Astrocyte of the spinal cord (primary cell): Measurements from ENCODE around the gene DHRSX.
"Not testable (repeated sequence)": the region's sequence is repeated elsewhere in the genome, so short reads cannot be mapped to it uniquely, and the experiment has no call there.

ENCODE experiments used
- DNase-seq: peaks from one replicate; pipeline ENCODE4 v3.0.0; 2011; ENCODE audit warnings: low read depth, low spot score
- H3K4me3 ChIP-seq: 2 replicates; pipeline ENCODE4 v1.5.1; 2011; ENCODE audit warnings: low read depth, mild to moderate bottlenecking, low read length, moderate library complexity
- in situ Hi-C: cut with HindIII; loops from 2 replicates; pipeline ENCODE4 v1.10.0; 2017; ENCODE audit warnings: low sequenced_read_pairs
- TF ChIP-seq, protein P1 (sequence below): IDR thresholded peaks from 2 replicates; pipeline ENCODE4 v1.5.1; 2012; ENCODE audit warnings: low read depth, mild to moderate bottlenecking, low read length, inconsistent platforms

The DHRSX gene

DNA sequence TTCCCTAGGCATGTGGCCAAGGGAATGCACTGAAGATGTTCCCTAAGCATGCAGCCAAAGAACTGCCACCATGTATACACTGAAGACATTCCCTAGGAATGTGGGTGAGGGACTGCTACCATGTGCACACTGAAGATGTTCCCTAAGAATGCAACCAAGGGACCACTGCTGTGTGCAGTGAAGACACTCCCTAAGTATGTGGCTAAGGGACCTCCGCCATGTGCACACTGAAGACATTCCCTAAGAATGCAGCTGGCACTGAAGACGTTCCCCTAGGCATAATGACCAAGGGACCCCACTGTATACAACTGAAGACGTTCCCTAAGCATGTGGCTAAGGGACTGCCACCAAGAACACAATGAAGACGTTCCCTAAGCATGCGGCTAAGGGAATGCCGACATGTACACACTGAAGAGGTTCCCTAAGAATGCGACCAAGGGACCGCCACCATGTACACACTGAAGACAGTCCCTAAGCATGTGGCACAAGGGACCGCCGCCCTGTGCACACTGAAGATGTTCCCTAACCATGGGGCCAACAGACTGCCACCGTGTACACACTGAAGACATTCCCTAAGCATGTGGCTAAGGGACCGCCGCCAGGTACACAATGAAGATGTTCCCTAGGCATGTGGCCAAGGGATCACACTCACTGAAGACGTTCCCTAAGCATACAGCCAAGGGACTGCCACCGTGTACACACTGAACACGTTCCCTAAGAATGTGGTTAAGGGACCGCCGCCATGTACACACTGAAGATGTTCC, 25.6 kb downstream of the DHRSX start:
- in situ Hi-C loops, result no loop called here
- H3K4me3 ChIP-seq, result no peak overlapping the region
- TF ChIP-seq, protein P1, sequence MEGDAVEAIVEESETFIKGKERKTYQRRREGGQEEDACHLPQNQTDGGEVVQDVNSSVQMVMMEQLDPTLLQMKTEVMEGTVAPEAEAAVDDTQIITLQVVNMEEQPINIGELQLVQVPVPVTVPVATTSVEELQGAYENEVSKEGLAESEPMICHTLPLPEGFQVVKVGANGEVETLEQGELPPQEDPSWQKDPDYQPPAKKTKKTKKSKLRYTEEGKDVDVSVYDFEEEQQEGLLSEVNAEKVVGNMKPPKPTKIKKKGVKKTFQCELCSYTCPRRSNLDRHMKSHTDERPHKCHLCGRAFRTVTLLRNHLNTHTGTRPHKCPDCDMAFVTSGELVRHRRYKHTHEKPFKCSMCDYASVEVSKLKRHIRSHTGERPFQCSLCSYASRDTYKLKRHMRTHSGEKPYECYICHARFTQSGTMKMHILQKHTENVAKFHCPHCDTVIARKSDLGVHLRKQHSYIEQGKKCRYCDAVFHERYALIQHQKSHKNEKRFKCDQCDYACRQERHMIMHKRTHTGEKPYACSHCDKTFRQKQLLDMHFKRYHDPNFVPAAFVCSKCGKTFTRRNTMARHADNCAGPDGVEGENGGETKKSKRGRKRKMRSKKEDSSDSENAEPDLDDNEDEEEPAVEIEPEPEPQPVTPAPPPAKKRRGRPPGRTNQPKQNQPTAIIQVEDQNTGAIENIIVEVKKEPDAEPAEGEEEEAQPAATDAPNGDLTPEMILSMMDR, result no peak
- DNase-seq, result no peak

DNA sequence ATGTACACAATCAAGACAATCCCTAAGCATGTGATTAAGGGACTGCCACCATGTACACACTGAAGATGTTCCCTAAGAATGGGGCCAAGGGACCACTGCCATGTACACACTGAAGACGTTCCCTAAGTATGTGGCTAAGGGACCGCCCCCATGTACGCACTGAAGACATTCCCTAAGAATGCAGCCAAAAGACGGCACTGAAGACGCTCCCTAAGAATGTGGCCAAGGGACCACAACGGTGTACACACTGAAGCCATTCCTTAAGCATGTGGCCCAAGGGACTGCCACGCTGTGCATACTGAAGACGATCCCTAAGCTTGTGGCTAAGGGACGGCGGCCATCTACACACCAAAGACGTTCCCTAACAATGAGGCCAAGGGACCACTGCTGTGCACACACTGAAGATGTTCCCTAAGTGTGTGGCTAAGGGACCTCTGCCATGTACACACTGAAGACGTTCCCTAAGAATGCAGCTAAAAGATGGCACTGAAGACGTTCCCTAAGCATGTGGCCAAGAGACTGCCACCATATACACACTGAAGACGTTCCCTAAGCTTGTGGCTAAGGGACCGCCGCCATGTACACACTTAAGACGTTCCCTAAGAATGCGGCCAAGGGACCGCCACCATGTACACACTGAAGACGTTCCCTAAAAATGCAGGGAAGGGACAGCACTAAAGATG, 26.4 kb downstream of the DHRSX start:
- no peak for DNase-seq
- TF ChIP-seq, protein P1, result no peak
- no peak overlapping the region for H3K4me3 ChIP-seq
- in situ Hi-C loops, result no loop called here

DNA sequence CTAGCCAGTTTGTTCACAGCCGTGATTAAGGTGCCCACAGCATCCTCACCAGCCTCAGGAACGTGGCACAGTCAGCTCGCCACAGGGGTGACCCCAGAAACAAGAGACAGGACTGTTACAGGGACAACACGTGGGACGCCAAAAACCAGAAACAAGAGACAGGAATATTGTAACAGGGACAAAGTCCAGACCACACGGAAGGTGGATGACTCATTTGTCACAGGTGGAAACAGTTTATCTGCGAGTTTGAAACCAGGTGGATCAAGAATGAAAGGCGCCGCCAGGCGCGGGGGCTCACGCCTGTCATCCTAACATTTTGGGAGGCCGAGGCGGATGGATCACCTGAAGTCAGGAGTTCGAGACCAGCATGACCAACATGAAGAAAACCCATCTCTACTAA, 27.7 kb downstream of the DHRSX start:
- H3K4me3 ChIP-seq, in situ Hi-C loops, DNase-seq: not testable (repeated sequence)

DNA sequence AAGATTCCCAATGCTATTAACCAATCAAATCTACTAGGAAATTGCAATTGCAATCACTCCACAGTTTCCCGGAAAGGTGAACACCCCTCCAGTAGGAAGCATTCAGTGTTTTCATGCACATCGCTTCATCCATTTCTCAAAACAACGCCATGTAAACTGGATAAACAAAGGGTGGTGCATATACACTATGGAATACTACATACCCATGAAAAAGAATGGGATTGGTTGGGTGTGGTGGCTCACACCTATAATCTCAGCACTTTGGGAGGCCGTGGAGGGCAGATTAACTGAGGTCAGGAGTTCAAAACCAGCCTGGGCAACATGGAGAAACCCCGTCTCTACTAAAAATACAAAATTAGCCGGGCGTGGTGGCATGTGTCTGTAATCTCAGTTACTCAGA, 29.1 kb downstream of the DHRSX start:
- in situ Hi-C loops, result no loop called here
- no peak overlapping the region for H3K4me3 ChIP-seq
- TF ChIP-seq, protein P1, result no peak
- DNase-seq, result no peak

DNA sequence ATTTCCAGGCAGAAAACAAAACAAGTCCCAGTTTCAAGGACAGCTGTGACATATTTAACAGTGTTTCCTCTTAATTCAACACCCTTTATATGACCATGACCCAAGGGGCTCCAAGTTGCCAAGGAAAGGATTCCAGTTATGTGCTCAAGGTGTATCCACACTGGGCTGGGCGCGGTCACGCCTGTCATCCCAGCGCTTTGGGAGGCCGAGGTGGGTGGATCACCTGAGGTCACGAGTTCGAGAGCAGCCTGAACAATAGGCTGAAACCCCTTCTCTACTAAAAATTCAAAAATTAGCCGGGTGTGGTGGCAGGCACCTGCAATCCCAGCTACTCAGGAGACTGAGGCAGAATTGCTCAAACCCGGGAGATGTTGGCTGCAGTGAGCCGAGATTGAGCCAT, 29.6 kb downstream of the DHRSX start:
- in situ Hi-C loops, H3K4me3 ChIP-seq, DNase-seq: not testable (repeated sequence)

DNA sequence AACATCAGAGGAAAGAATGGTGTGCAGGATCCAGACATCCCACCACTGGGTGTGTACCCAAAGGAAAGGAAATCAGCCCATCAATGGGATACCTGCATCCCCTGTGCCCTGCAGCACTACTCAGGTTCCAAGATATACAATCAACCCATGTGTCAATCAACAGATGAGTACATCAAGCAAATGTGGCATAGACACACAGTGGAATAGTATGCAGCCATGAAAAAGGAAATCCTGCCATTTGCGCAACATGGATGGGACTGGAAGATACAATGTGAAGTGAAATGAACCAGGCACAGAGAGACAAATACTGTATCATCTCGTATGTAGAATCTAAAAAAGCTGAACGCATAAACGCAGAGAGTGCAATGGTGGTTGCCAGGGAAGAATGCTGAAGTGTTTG, 30.9 kb downstream of the DHRSX start:
- in situ Hi-C loops, H3K4me3 ChIP-seq: not testable (repeated sequence)

DNA sequence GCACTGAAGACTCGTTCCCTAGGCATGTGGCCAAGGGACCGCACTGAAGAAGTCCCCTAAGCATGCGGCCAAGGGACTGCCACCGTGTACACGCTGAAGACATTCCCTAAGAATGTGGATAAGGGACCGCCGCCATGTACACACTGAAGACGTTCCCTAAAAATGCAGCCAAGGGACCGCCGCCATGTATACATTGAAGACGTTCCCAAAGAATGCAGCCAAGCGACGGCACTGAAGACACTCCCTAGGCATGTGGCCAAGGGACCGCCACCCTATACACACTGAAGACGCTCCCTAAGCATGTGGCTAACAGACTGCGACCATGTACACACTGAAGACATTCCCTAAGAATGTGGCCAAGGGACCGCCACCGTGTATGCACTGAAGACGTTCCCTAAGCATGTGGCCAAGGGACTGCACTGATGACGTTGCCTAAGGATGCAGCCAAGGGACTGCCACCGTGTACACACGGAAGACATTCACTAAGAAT, 31.5 kb downstream of the DHRSX start:
- in situ Hi-C loops, result no loop called here
- TF ChIP-seq, protein P1, result no peak
- no peak for DNase-seq
- no peak overlapping the region for H3K4me3 ChIP-seq

More for the DNA sequence above, 30.9 kb downstream of the DHRSX start:
- not testable (repeated sequence) for DNase-seq

DNA sequence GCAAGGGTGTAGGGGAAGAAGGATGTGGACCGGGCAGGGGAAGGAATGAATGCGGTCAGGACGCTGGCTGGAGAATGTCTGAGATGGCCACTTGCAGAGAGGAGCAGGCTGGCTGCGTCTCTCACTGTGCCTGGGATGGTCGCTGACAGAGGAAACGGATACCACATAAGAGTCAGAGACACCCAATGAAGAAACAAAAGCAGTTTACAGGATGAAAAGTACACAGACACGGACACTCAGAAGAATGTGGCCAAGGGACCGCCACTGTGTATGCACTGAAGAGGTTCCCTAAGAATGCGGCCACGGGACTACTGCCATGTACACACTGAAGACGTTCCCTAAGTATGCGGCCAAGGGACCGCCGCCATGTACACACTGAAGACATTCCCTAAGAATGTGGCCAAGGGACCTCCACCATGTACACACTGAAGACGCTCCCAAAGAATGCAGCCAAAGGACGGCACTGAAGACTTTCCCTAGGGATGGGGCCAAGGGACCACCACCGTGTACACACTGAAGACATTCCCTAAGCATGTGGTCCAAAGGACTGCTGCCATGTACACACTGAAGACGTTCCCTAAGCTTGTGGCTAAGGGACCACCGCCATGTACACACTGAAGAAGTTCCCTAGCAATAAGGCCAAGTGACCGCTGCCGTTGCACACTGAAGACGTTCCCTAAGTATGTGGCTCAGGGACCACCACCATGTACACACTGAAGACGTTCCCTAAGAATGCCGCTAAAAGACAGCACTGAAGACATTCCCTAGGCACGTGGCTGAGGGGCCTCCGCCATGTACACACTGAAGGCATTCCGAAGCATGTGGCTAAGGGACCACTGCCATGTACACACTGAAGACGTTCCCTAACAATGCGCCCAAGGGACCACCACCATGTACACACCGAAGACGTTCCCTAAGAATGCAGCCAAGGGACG, 32.2 kb downstream of the DHRSX start:
- in situ Hi-C loops, result no loop called here
- H3K4me3 ChIP-seq, result no peak overlapping the region
- TF ChIP-seq, protein P1, result no peak
- no peak for DNase-seq
